Mesenchymal stem cell (in vitro differentiated cells and primary cell): ENCODE measurements around the gene FHIT.
"Not testable (repeated sequence)": the region's sequence is repeated elsewhere in the genome, so short reads cannot be mapped to it uniquely, and the experiment has no call there.

Source experiments
- DNase-seq: peaks from one replicate; pipeline ENCODE4 v3.0.0-alpha.2; 2013
- H2AFZ ChIP-seq: one replicate; pipeline ENCODE4 v1.6.1; 2013; ENCODE audit warnings: low read depth, mild to moderate bottlenecking, control low read depth, inconsistent platforms, low read length, moderate library complexity
- H2AK5ac ChIP-seq: 2 replicates; pipeline ENCODE4 v1.6.1; 2013; ENCODE audit warnings: low read length, moderate library complexity, mild to moderate bottlenecking, inconsistent platforms; ENCODE audit not compliant: severe bottlenecking
- H2BK120ac ChIP-seq: one replicate; pipeline ENCODE4 v1.6.1; 2013; ENCODE audit warnings: low read depth, mild to moderate bottlenecking, inconsistent platforms, low read length, moderate library complexity
- H2BK12ac ChIP-seq, 2 experiments: one replicate each; pipeline ENCODE4 v1.6.1; 2013; ENCODE audit warnings: inconsistent platforms in 2 of 2, low read length in 2 of 2, mild to moderate bottlenecking in 2 of 2, moderate library complexity in 2 of 2, control low read depth in 1 of 2
- H2BK15ac ChIP-seq: one replicate; pipeline ENCODE4 v1.6.1; 2013; ENCODE audit warnings: mild to moderate bottlenecking, low read depth, inconsistent platforms; ENCODE audit not compliant: poor library complexity, severe bottlenecking
- H2BK5ac ChIP-seq: 2 replicates; pipeline ENCODE4 v1.6.1; 2013; ENCODE audit warnings: low read depth, mild to moderate bottlenecking, low read length, control low read depth, inconsistent platforms; ENCODE audit not compliant: poor library complexity, severe bottlenecking
- H3K14ac ChIP-seq, 2 experiments: one replicate each; pipeline ENCODE4 v1.6.1; 2013; ENCODE audit warnings: inconsistent platforms in 2 of 2, low read length in 2 of 2, control low read depth in 1 of 2, mild to moderate bottlenecking in 1 of 2, moderate library complexity in 1 of 2
- H3K18ac ChIP-seq, 2 experiments: one replicate each; pipeline ENCODE4 v1.6.1; 2013; ENCODE audit warnings: inconsistent platforms in 2 of 2, low read length in 2 of 2, control low read depth in 1 of 2, low read depth in 1 of 2, mild to moderate bottlenecking in 1 of 2
- H3K23ac ChIP-seq, 2 experiments: one replicate each; pipeline ENCODE4 v1.6.1; 2013; ENCODE audit warnings: inconsistent platforms in 2 of 2, low read length in 2 of 2, mild to moderate bottlenecking in 2 of 2, moderate library complexity in 2 of 2, control low read depth in 1 of 2
- H3K27ac ChIP-seq: 2 replicates; pipeline ENCODE4 v1.5.1; 2013; ENCODE audit warnings: mild to moderate bottlenecking, moderate library complexity, low read length, control low read depth, inconsistent platforms; ENCODE audit not compliant: poor library complexity, severe bottlenecking
- H3K27me3 ChIP-seq, 2 experiments: 2 replicates each; pipeline versions ENCODE4 v1.6.1 to v1.7.0; 2013; ENCODE audit warnings: low read length in 2 of 2, mild to moderate bottlenecking in 2 of 2, moderate library complexity in 2 of 2, control low read depth in 1 of 2, inconsistent platforms in 1 of 2; ENCODE audit not compliant: control insufficient read depth in 1 of 2, insufficient read depth in 1 of 2
- H3K36me3 ChIP-seq, 2 experiments: 2 replicates each; pipeline versions ENCODE4 v1.6.1 to v1.7.0; 2013; ENCODE audit warnings: low read length in 2 of 2, control low read depth in 1 of 2, inconsistent platforms in 1 of 2, low read depth in 1 of 2, mild to moderate bottlenecking in 1 of 2; ENCODE audit not compliant: insufficient read depth in 2 of 2, control insufficient read depth in 1 of 2
- H3K4ac ChIP-seq, 2 experiments: one replicate each; pipeline ENCODE4 v1.6.1; 2013; ENCODE audit warnings: inconsistent platforms in 2 of 2, low read length in 2 of 2, mild to moderate bottlenecking in 2 of 2, moderate library complexity in 2 of 2, control low read depth in 1 of 2, low read depth in 1 of 2
- H3K4me1 ChIP-seq: 2 replicates; pipeline ENCODE4 v1.6.1; 2013; ENCODE audit warnings: low read depth, low read length, control low read depth; ENCODE audit not compliant: control insufficient read depth, insufficient read depth
- H3K4me2 ChIP-seq: 2 replicates; pipeline ENCODE4 v1.6.1; 2013; ENCODE audit warnings: low read length, mild to moderate bottlenecking, inconsistent platforms; ENCODE audit not compliant: poor library complexity, severe bottlenecking
- H3K4me3 ChIP-seq, 2 experiments: 2 replicates each; pipeline versions ENCODE4 v1.5.1 to v1.7.0; 2013; ENCODE audit warnings: low read length in 2 of 2, mild to moderate bottlenecking in 2 of 2, control low read depth in 1 of 2, low read depth in 1 of 2; ENCODE audit not compliant: insufficient read depth in 1 of 2
- H3K79me1 ChIP-seq: replicated peaks from 2 replicates; pipeline ENCODE4 v1.6.1; 2013; ENCODE audit warnings: mild to moderate bottlenecking, control low read depth, low read length, inconsistent platforms; ENCODE audit not compliant: poor library complexity, severe bottlenecking
- H3K9ac ChIP-seq: 2 replicates; pipeline ENCODE4 v1.7.0; 2013; ENCODE audit warnings: mild to moderate bottlenecking, low read length, moderate library complexity
- H3K9me3 ChIP-seq: 2 replicates; pipeline ENCODE4 v1.7.0; 2013; ENCODE audit warnings: mild to moderate bottlenecking, low read length; ENCODE audit not compliant: control insufficient read depth
- H4K8ac ChIP-seq: one replicate; pipeline ENCODE4 v1.6.1; 2013; ENCODE audit warnings: inconsistent platforms, mild to moderate bottlenecking, low read length, moderate library complexity
- H4K91ac ChIP-seq: one replicate; pipeline ENCODE4 v1.6.1; 2013; ENCODE audit warnings: mild to moderate bottlenecking, low read length, inconsistent platforms
- WGBS: methylation state at CpG from one replicate; pipeline ENCODE4 v1.1.7; 2013; ENCODE audit warnings: mixed read lengths; 5-methylcytosine and 5-hydroxymethylcytosine counted together

Gene FHIT

GRCh38 chr3:60673123-60673522, 578.1 kb downstream of the FHIT start:
- H3K18ac ChIP-seq: no peak overlapping the region

GRCh38 chr3:60672337-60672736, 578.9 kb downstream of the FHIT start:
- not testable (repeated sequence) for H3K36me3 ChIP-seq, H3K4ac ChIP-seq, H2AK5ac ChIP-seq, H3K4me2 ChIP-seq, H2AFZ ChIP-seq, H3K18ac ChIP-seq, H3K14ac ChIP-seq, DNase-seq, H3K27ac ChIP-seq, H3K4me3 ChIP-seq, H3K9ac ChIP-seq, H3K4me1 ChIP-seq, H3K9me3 ChIP-seq, H2BK5ac ChIP-seq, H3K79me1 ChIP-seq, H2BK15ac ChIP-seq, H2BK12ac ChIP-seq, H3K23ac ChIP-seq, H4K8ac ChIP-seq, H3K27me3 ChIP-seq, H2BK120ac ChIP-seq, H4K91ac ChIP-seq
- 74% methylated on average over 4 of the region's 5 CpGs for WGBS

More at GRCh38 chr3:60673123-60673522, 578.1 kb downstream of the FHIT start:
- Histone ChIP-seq H3K4me2 (no peak overlapping the region), H2AK5ac (no peak overlapping the region), H3K27me3 (no peaks in the 10 kb centered on the region), H3K14ac (no peak overlapping the region), H3K4me1 (no peaks in the 10 kb centered on the region), H2BK120ac (no peak overlapping the region), H2AFZ (no peak overlapping the region), H3K36me3 (no peaks in the 10 kb centered on the region), H3K9me3 (no peaks in the 10 kb centered on the region), H3K4ac (no peak overlapping the region), H3K27ac (no peak overlapping the region), H4K8ac (no peak overlapping the region), H3K23ac (no peak overlapping the region), H2BK15ac (no peak overlapping the region), H3K9ac (no peak overlapping the region), H3K4me3 (no peak overlapping the region), H2BK5ac (no peak overlapping the region), H3K79me1 (no peaks in the 10 kb centered on the region), H2BK12ac (no peak overlapping the region), H4K91ac (no peak overlapping the region)
- peak; percentile 75 for DNase-seq
- no CpG with 5 or more reads among the region's 2 CpGs for WGBS

DNA sequence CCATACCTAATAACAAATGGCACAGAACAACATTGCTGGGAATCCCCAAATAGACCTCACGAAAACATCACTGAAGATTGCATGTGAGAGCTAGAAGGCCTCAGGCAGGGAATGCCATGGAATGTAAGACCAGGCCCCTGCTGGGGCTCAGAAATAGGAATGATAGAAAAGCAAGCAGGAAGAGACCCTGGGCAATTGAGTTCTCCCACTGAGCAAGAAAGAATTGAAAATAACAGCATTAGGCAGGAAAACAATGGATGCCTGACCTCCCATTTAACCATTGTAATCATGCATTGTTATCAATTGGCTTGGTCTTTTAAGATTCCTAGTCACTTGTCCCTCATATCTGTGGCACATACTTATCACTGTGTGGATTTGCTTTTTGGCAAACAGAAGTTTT, 581.6 kb downstream of the FHIT start:
- no peak overlapping the region for H2BK5ac ChIP-seq
- H4K91ac ChIP-seq: no peak overlapping the region
- H3K4ac ChIP-seq: no peak overlapping the region
- no peaks in the 10 kb centered on the region for H3K36me3 ChIP-seq
- no peak overlapping the region for H3K23ac ChIP-seq
- no peak overlapping the region for H3K9ac ChIP-seq
- H3K14ac ChIP-seq: no peak overlapping the region
- H2AK5ac ChIP-seq: no peak overlapping the region
- H3K4me1 ChIP-seq: no peaks in the 10 kb centered on the region
- WGBS: 92% methylated on average over 1 of the region's 1 CpG
- H2BK120ac ChIP-seq: no peak overlapping the region
- H3K4me3 ChIP-seq: no peak overlapping the region
- H2BK12ac ChIP-seq: no peak overlapping the region
- no peak overlapping the region for H3K18ac ChIP-seq
- H4K8ac ChIP-seq: no peak overlapping the region
- H2AFZ ChIP-seq: no peak overlapping the region
- no peak overlapping the region for H3K27ac ChIP-seq
- H3K4me2 ChIP-seq: no peak overlapping the region
- no peaks in the 10 kb centered on the region for H3K27me3 ChIP-seq
- DNase-seq: no peak
- no peaks in the 10 kb centered on the region for H3K79me1 ChIP-seq
- H3K9me3 ChIP-seq: peaks cover 8% of the 10 kb centered on the region
- no peak overlapping the region for H2BK15ac ChIP-seq

GRCh38 chr3:60660026-60660425, 591.2 kb downstream of the FHIT start:
- Histone ChIP-seq H2AK5ac (no peak overlapping the region), H2AFZ (no peak overlapping the region), H3K27ac (no peak overlapping the region), H2BK12ac (no peak overlapping the region), H3K27me3 (no peaks in the 10 kb centered on the region), H3K14ac (no peak overlapping the region), H3K4me1 (no peaks in the 10 kb centered on the region), H2BK5ac (no peak overlapping the region), H3K4ac (no peak overlapping the region), H3K9me3 (peaks cover 21% of the 10 kb centered on the region), H3K36me3 (no peaks in the 10 kb centered on the region), H4K8ac (no peak overlapping the region), H3K18ac (no peak overlapping the region), H4K91ac (no peak overlapping the region), H3K4me3 (no peak overlapping the region), H2BK120ac (no peak overlapping the region), H3K79me1 (no peaks in the 10 kb centered on the region), H3K23ac (no peak overlapping the region), H2BK15ac (no peak overlapping the region), H3K4me2 (no peak overlapping the region), H3K9ac (no peak overlapping the region)
- WGBS: no CpG with 5 or more reads among the region's 2 CpGs
- DNase-seq: no peak
